Psoas muscle (tissue), 8 donors: ENCODE measurements around the gene OR4F17. TPM values are rescaled to one million over a fixed set of nuclear protein-coding genes. Genes with fewer than 3 reads are reported as not detected.
"Not testable (repeated sequence)": the region's sequence is repeated elsewhere in the genome, so short reads cannot be mapped to it uniquely, and the experiment has no call there.

Source experiments
- ATAC-seq, 4 donors: fragments of 200-7000 bp; cut with Tn5 transposase; one replicate each; pipeline ENCODE4 v1.9.1; 2020; ENCODE audit warnings: moderate library complexity in 3 of 4, mild to moderate bottlenecking in 2 of 4
- DNase-seq, 2 donors: peaks; one replicate each; pipeline ENCODE4 v3.0.0-alpha.2; 2020
- H3K27ac ChIP-seq: fragments of 200-600 bp; one replicate; pipeline ENCODE4 v1.8.0; 2022
- H3K27me3 ChIP-seq, 3 donors: fragments of 200-600 bp in 1 of 3; one replicate each; pipeline versions ENCODE4 v1.6.1 to v1.8.0; 2013 to 2022; ENCODE audit warnings: low read length in 2 of 3, mild to moderate bottlenecking in 2 of 3, moderate library complexity in 1 of 3; ENCODE audit not compliant: insufficient read depth in 3 of 3
- H3K36me3 ChIP-seq, 2 donors: fragments of 200-600 bp in 1 of 2; one replicate each; pipeline versions ENCODE4 v1.6.1 to v1.8.0; 2013 to 2022; ENCODE audit warnings: low read depth in 1 of 2, mild to moderate bottlenecking in 1 of 2, moderate library complexity in 1 of 2; ENCODE audit not compliant: insufficient read depth in 1 of 2
- H3K4me1 ChIP-seq: fragments of 200-600 bp; one replicate; pipeline ENCODE4 v1.8.0; 2022
- H3K4me3 ChIP-seq: fragments of 200-600 bp; one replicate; pipeline ENCODE4 v1.8.0; 2022; ENCODE audit warnings: mild to moderate bottlenecking
- H3K9me3 ChIP-seq: fragments of 200-600 bp; one replicate; pipeline ENCODE4 v1.8.0; 2022
- WGBS, 3 donors: extraction: QIAGEN DNeasy Blood & Tissue Kit; methylation state at CpG; one replicate each; pipeline versions ENCODE4 v1.1.6 to v1.1.7; 2013; 5-methylcytosine and 5-hydroxymethylcytosine counted together
- intact Hi-C, 2 donors: fragments of 100-400 bp; cut with DNase I; formaldehyde crosslinking; loops; one replicate each; pipeline versions ENCODE4 v1.11.0 to v1.14.2; 2022
- long read RNA-seq, 2 donors: library from polyadenylated mRNA; unstranded; transcript quantifications; one replicate each; pipeline ENCODE4 v2.0.0, GENCODE V29; 2021
- polyA plus RNA-seq, 3 donors: library from polyadenylated mRNA; stranded (reverse); fragments of 200-250 nt; gene quantifications; one replicate each; pipeline ENCODE4 v1.2.3, GENCODE V29; 2013
- total RNA-seq, 4 donors: library from RNA; stranded (reverse); fragmentation: NEBNext Ultra II Directional in 2 of 4; extraction: Animal tissue kit (Norgen Biotek cat#: 25700) in 2 of 4; gene quantifications; one replicate each; pipeline versions ENCODE4 v1.2.1 to v1.2.4, GENCODE V29; 2021 to 2023
- donor health status: healthy with polysubstance abuse.
- donor health status: DM: no; HTN: no; CAD: no; lungs with moderate emphysema.
- donor health status: Bipolar disorder and iron deficiency.
- donor health status: healthy.
- donor health status: DM: yes; HTN: yes; CAD: no.
- donor health status: DM: no; HTN: no; CAD: no.
- donor health status: DM: no; HTN: no; CAD: no.
- donor health status: DM: yes; HTN: yes; CAD: no.

OR4F17 gene, protein sequence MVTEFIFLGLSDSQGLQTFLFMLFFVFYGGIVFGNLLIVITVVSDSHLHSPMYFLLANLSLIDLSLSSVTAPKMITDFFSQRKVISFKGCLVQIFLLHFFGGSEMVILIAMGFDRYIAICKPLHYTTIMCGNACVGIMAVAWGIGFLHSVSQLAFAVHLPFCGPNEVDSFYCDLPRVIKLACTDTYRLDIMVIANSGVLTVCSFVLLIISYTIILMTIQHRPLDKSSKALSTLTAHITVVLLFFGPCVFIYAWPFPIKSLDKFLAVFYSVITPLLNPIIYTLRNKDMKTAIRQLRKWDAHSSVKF
- not detected for total RNA-seq
- polyA plus RNA-seq, result not detected
- long read RNA-seq, donor 1, result 0 reads
- long read RNA-seq, donor 2, result 0 reads

DNA sequence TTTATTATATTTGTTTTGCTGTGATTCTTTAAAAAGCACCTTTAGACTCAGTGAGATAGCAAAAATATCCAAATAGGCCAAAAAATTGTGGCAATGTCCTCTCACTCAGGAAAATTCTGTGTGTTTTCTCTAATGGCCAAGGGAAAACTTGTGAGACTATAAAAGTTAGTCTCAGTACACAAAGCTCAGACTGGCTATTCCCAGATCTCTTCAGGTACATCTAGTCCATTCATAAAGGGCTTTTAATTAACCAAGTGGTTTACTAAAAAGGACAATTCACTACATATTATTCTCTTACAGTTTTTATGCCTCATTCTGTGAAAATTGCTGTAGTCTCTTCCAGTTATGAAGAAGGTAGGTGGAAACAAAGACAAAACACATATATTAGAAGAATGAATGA is at the start of gene OR4F17:
Gene OR4F17 (plus strand): TSS at position 301 of the 400 bp plus-strand sequence. CDS start 3,575 bp downstream, outside the sequence.
- ATAC-seq, H3K4me1 ChIP-seq, H3K36me3 ChIP-seq, DNase-seq, intact Hi-C loops, H3K4me3 ChIP-seq, H3K9me3 ChIP-seq, H3K27me3 ChIP-seq, H3K27ac ChIP-seq: not testable (repeated sequence)

DNA sequence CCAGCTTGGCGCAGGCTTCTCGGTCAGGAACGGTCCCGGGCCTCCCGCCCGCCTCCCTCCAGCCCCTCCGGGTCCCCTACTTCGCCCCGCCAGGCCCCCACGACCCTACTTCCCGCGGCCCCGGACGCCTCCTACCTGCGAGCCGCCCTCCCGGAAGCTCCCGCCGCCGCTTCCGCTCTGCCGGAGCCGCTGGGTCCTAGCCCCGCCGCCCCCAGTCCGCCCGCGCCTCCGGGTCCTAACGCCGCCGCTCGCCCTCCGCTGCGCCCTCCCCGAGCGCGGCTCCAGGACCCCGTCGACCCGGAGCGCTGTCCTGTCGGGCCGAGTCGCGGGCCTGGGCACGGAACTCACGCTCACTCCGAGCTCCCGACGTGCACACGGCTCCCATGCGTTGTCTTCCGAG is 36.1 kb upstream of the OR4F17 start:
- peak; percentile 24 to 54 for DNase-seq
- H3K27me3 ChIP-seq, H3K4me3 ChIP-seq, intact Hi-C loops, ATAC-seq, H3K4me1 ChIP-seq, H3K27ac ChIP-seq, H3K36me3 ChIP-seq, H3K9me3 ChIP-seq: not testable (repeated sequence)
- 0% methylated on average over 13 of the region's 54 CpGs; no CpG with 5 or more reads in 2 of the 3 donors for WGBS, 3 donors

DNA sequence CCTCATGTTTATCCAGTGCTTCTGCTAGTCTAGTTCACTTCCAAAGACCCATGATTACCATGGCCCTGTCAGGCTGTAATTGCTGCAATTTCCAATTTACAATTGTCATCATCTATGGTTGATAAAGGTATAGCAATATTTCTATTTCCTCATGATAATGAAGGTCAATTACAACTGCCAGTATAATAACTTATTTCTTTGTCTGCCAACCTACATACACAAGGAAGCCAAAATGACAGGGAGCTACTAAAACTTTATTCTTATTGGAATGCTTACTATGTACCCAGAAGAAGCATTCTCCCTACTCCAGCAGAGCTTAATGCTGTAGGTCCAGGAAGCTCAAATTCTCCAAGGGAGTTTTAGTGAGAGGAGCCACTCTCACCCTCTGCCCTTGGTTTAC is 24.0 kb upstream of the OR4F17 start:
- intact Hi-C loops, ATAC-seq, H3K4me3 ChIP-seq, H3K27ac ChIP-seq, H3K27me3 ChIP-seq, H3K4me1 ChIP-seq, H3K9me3 ChIP-seq, H3K36me3 ChIP-seq, DNase-seq: not testable (repeated sequence)

DNA sequence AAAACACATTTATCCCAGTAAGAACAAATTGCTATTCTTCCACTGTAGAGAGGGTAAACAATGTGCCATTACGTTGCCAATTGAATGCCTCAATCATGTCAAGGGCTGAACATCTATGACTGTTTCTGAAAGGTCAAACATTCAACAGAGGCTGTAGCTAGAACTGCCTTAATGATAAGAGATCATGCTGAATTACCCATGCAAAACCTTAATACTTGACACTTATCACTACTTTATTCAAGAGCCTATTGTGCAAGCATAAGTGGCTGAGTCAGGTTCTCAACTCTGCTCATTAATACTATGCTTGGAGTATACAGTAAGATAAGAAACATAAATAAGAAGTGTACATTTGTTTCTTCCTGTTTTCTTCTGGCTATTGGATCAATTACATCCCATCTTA is 23.3 kb upstream of the OR4F17 start:
- intact Hi-C loops, H3K4me1 ChIP-seq, H3K27me3 ChIP-seq, H3K36me3 ChIP-seq, H3K4me3 ChIP-seq, DNase-seq, H3K27ac ChIP-seq, H3K9me3 ChIP-seq, ATAC-seq: not testable (repeated sequence)
- WGBS, 3 donors, result no CpG with 5 or more reads among the region's 1 CpG

DNA sequence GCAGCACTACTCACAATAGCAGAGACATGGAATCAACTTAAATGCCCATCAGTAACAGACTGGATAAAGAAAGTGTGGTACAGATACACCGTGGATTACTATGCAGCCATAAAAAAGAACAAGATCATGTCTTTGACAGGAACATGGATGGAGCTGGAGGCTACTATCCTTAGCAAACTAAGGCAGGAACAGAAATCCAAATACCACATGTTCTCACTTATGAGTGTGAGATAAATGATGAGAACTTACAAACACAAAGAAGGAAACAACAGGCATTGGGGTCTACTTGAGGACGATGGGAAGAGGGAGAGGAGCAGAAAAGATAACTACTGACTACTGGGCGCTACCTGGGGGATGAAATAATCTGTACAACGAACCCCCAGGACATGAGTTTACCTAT is 16.2 kb upstream of the OR4F17 start:
- H3K4me3 ChIP-seq, ATAC-seq, H3K27me3 ChIP-seq, DNase-seq, H3K27ac ChIP-seq, H3K9me3 ChIP-seq, H3K4me1 ChIP-seq, intact Hi-C loops, H3K36me3 ChIP-seq: not testable (repeated sequence)
- 71 to 78% (median 74%) methylated on average over 3 to 4 of the region's 4 CpGs for WGBS, 3 donors

DNA sequence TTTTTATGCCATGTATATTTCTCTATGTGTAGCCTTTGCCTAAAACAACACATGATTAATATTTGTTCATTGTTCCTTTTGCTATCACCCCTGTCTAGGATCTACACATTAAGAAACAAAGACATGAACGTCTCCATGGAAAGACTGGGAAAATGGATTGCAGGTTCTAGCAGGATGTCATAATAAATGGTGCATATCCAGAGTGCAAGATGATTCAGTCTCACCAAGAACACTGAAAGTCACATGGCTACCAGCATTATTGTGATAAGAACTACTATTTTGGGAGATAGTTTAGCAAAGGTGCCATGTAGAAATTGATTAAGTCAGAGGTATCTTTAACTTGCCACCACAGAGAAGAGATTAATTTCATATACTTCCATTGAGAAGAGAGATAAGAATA is 12.1 kb upstream of the OR4F17 start:
- not testable (repeated sequence) for ATAC-seq, H3K27ac ChIP-seq
- WGBS, 3 donors, result no CpG with 5 or more reads among the region's 1 CpG

DNA sequence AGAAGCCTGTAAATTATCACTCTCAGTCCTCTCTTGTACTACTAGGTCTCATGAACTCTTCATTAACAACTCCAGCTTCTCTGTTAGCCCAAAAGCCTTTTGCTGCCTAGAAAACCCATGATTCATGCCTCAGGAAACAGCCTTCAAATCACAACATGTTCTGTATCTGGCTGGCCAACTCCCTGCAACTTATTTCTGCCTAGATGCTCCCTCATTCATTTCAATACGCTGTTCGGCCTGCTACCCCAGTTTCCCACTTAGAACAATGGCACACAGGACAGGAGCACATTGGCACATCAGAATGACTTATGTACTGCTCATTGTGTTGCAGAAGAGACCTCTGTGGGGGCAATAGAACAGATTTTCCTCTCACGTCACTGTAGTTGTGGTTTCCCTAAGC is 9.3 kb upstream of the OR4F17 start:
- H3K4me1 ChIP-seq, result not testable (repeated sequence)
- WGBS, 3 donors, result no CpG with 5 or more reads among the region's 3 CpGs

More for the DNA sequence above, 12.1 kb upstream of the OR4F17 start:
- DNase-seq, H3K27me3 ChIP-seq, intact Hi-C loops, H3K36me3 ChIP-seq, H3K9me3 ChIP-seq, H3K4me1 ChIP-seq, H3K4me3 ChIP-seq: not testable (repeated sequence)

DNA sequence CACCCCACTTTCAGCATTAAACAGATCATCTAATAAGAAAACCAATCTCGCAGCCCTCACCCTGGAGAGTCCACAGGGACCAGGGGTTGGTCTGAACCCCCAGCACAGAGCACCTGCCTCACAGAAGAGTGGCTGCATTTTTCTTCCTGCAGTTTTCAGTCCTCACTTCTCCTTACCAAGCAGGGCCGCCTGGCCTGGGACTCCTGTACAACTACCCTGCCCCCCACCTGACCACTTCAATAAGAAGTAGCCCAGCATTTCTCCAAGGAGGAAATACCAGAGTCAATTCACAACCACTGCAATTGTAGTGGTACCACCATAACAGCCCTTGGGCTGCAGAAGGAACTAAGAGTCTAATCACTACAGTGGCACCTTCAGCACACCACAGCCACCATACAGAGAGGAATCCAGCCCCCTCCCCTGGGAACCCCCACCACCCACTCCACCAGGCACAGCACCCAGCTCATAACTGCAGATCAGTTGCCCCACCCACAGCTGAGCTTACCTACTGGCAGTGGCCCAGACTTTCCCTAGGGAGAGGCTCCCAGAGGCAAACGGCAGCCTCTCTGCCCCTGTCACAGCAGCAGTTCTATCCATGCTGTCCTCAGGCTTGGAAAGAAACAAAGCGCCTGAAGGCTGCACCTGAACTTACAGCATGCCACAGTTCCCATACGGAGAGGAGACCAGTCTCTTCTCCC is 13.7 kb downstream of the OR4F17 start:
- 56 to 67% (median 67%) methylated on average over 1 of the region's 5 CpGs for WGBS, 3 donors
- H3K27ac ChIP-seq, H3K4me1 ChIP-seq, DNase-seq, H3K9me3 ChIP-seq, H3K27me3 ChIP-seq, H3K36me3 ChIP-seq, ATAC-seq, H3K4me3 ChIP-seq, intact Hi-C loops: not testable (repeated sequence)

More for the DNA sequence above, 9.3 kb upstream of the OR4F17 start:
- ATAC-seq, H3K4me3 ChIP-seq, intact Hi-C loops, H3K36me3 ChIP-seq, DNase-seq, H3K27ac ChIP-seq, H3K9me3 ChIP-seq, H3K27me3 ChIP-seq: not testable (repeated sequence)

Other genes with a start within 250 kb of the OR4F17 start
- gene PLPP2, start 184.3 kb downstream of the OR4F17 start, total RNA-seq, result under 1 TPM in 3 of 4 donors, not detected in 1; 0.32 to 0.93 (median 0.77) TPM
- under 1 TPM; 0.10 to 0.28 (median 0.21) TPM for gene PLPP2, start 184.3 kb downstream of the OR4F17 start, polyA plus RNA-seq
- gene MIER2, start 237.7 kb downstream of the OR4F17 start, total RNA-seq, result 10 to 100 TPM; 19.1 to 22.2 (median 20.2) TPM
- 10 to 100 TPM; 13.3 to 18.9 (median 15.8) TPM for gene MIER2, start 237.7 kb downstream of the OR4F17 start, polyA plus RNA-seq